ENCODE results near the gene RABGGTB. TPM values are rescaled to one million over a fixed set of nuclear protein-coding genes. Genes with fewer than 3 reads are reported as not detected.

The RABGGTB gene
- total RNA-seq, 1 donor from 2014 or later: 70.8 TPM

DNA sequence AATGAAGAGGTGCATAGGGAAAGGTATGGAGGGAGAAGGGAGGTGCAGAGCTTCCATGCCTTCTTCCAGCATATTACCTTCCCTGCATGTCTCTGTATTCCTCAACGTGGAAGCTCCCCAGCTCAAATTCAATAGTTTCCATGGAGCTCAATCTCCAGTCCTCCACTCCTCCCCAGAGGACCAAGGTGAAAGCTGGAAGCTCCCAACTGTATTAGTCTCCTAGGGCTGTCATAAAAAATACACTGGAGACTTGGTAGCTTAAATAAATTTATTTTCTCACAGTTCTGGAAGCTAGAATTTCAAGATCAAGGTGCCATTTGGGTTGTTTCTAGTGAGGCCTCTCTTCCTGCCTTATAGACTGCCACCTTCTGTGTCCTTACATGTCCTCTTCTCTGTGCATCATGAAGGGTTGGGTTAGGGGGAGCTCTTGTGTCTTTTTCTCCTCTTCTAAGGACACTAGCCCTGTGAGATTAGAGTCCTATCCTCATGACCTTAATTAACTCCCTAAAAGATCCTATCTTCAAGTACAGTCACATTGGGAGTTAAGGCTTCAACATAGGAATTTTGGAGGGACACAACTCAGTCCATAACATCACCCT is 21.9 kb upstream of the RABGGTB start:
- no peak for TF ChIP-seq CTCF (IDR thresholded peaks at IDR 0.05; ENCODE audit: partially characterized antibody, unreplicated experiment)
- Mint-ChIP-seq H3K27me3 (ENCODE audit: unreplicated experiment) (peaks cover 1% of the 10 kb centered on the region), H3K4me1 (ENCODE audit: low read depth, unreplicated experiment) (no peaks in the 10 kb centered on the region), H3K9me3 (ENCODE audit: unreplicated experiment) (no peaks in the 10 kb centered on the region), H3K36me3 (ENCODE audit: unreplicated experiment) (no peaks in the 10 kb centered on the region), H3K27ac (ENCODE audit: unreplicated experiment) (no peak overlapping the region), H3K4me3 (ENCODE audit: unreplicated experiment) (no peak overlapping the region)
- no peak for DNase-seq

GRCh38 chr1:75765697-75766355 is 20.2 kb upstream of the RABGGTB start:
- DNase-seq: no peak
- Mint-ChIP-seq H3K9me3 (ENCODE audit: unreplicated experiment) (no peaks in the 10 kb centered on the region), H3K4me1 (ENCODE audit: low read depth, unreplicated experiment) (no peaks in the 10 kb centered on the region), H3K27ac (ENCODE audit: unreplicated experiment) (no peak overlapping the region), H3K36me3 (ENCODE audit: unreplicated experiment) (no peaks in the 10 kb centered on the region), H3K27me3 (ENCODE audit: unreplicated experiment) (peaks cover 1% of the 10 kb centered on the region), H3K4me3 (ENCODE audit: unreplicated experiment) (no peak overlapping the region)
- no peak for TF ChIP-seq CTCF (IDR thresholded peaks at IDR 0.05; ENCODE audit: partially characterized antibody, unreplicated experiment)

DNA sequence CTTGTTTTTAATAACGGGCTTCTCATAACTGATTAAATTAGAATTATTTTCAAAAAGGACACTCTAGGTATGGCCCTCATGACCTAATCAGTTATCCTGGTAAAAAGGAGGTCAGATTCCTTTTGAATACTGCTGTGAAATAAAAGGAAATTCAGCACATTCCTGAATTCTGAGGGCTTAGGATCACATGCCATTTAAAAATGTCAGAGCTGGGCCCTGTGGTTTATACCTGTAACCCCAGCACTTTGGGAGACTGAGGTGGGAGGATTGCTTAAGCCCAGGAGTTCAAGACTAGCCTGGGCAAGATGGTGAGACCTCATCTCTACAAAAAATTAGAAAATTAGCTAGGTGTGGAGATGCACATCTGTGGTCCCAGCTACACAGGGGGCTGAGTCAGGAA is 18.0 kb upstream of the RABGGTB start:
- Mint-ChIP-seq H3K27me3 (ENCODE audit: unreplicated experiment) (peaks cover 3% of the 10 kb centered on the region), H3K27ac (ENCODE audit: unreplicated experiment) (no peak overlapping the region)
- no peak for DNase-seq

GRCh38 chr1:75770761-75771160 is 15.3 kb upstream of the RABGGTB start:
- H3K27ac Mint-ChIP-seq (ENCODE audit: unreplicated experiment): no peak overlapping the region
- H3K36me3 Mint-ChIP-seq (ENCODE audit: unreplicated experiment): no peaks in the 10 kb centered on the region

More for the DNA sequence above, 18.0 kb upstream of the RABGGTB start:
- Mint-ChIP-seq H3K9me3 (ENCODE audit: unreplicated experiment) (no peaks in the 10 kb centered on the region), H3K4me3 (ENCODE audit: unreplicated experiment) (no peak overlapping the region), H3K4me1 (ENCODE audit: low read depth, unreplicated experiment) (no peaks in the 10 kb centered on the region), H3K36me3 (ENCODE audit: unreplicated experiment) (no peaks in the 10 kb centered on the region)
- no peak for TF ChIP-seq CTCF (IDR thresholded peaks at IDR 0.05; ENCODE audit: partially characterized antibody, unreplicated experiment)

More at GRCh38 chr1:75770761-75771160, 15.3 kb upstream of the RABGGTB start:
- no peak for TF ChIP-seq CTCF (IDR thresholded peaks at IDR 0.05; ENCODE audit: partially characterized antibody, unreplicated experiment)
- no peak overlapping the region for H3K4me3 Mint-ChIP-seq (ENCODE audit: unreplicated experiment)
- DNase-seq: no peak
- peaks cover 2% of the 10 kb centered on the region for H3K27me3 Mint-ChIP-seq (ENCODE audit: unreplicated experiment)
- no peaks in the 10 kb centered on the region for H3K4me1 Mint-ChIP-seq (ENCODE audit: low read depth, unreplicated experiment)
- H3K9me3 Mint-ChIP-seq (ENCODE audit: unreplicated experiment): no peaks in the 10 kb centered on the region

All from glutamatergic neuron (in vitro differentiated cells).